Gastrocnemius medialis (tissue), 4 donors: ENCODE results near the gene TRAK1. TPM values are rescaled to one million over a fixed set of nuclear protein-coding genes. Genes with fewer than 3 reads are reported as not detected.
A peak's percentile ranks its signal among the peaks of the same experiment; 100 is the strongest.

Experiments
- ATAC-seq, 2 donors: fragments of 150-250 bp; one replicate each; pipeline ENCODE4 v1.9.1; 2016
- DNase-seq, 2 donors: peaks; one replicate each; pipeline ENCODE4 v3.0.0-alpha.2; 2019
- H3K27ac ChIP-seq, 4 donors: fragments of 200-600 bp; sonication (generic); 1 replicate in 1 of 4; 2 replicates in 3 of 4; pipeline ENCODE4 v1.5.1; 2016 to 2018; ENCODE audit warnings: mild to moderate bottlenecking in 2 of 4, moderate library complexity in 1 of 4
- H3K27me3 ChIP-seq, 3 donors: fragments of 200-600 bp; sonication (generic) in 2 of 3; 1 replicate in 1 of 3; 2 replicates in 2 of 3; pipeline versions ENCODE4 v1.5.1 to v1.6.0; 2016 to 2019; ENCODE audit warnings: mild to moderate bottlenecking in 1 of 3, moderate library complexity in 1 of 3
- H3K36me3 ChIP-seq, 2 donors: fragments of 200-600 bp; sonication (generic) in 1 of 2; one replicate each; pipeline ENCODE4 v1.5.1; 2017 to 2018
- H3K4me1 ChIP-seq, 2 donors: fragments of 200-600 bp; sonication (generic) in 1 of 2; one replicate each; pipeline ENCODE4 v1.5.1; 2016 to 2017; ENCODE audit warnings: mild to moderate bottlenecking in 2 of 2
- H3K4me3 ChIP-seq, 4 donors: fragments of 200-600 bp; sonication (generic) in 3 of 4; 1 replicate in 1 of 4; 2 replicates in 3 of 4; pipeline ENCODE4 v1.5.1; 2016 to 2019; ENCODE audit warnings: mild to moderate bottlenecking in 2 of 4
- H3K9me3 ChIP-seq, 3 donors: fragments of 200-600 bp; sonication (generic) in 2 of 3; 1 replicate in 1 of 3; 2 replicates in 2 of 3; pipeline ENCODE4 v1.5.1; 2016 to 2019
- POLR2A ChIP-seq, 2 donors: fragments of 450-650 bp; IDR thresholded peaks; one replicate each; pipeline ENCODE4 v1.6.1; 2017; ENCODE audit warnings: antibody characterized with exemption in 2 of 2, mild to moderate bottlenecking in 2 of 2, moderate library complexity in 2 of 2
- in situ Hi-C, 4 donors: fragments of 200-750 bp; cut with MboI; loops; one replicate each; pipeline versions ENCODE4 v1.15.0 to v1.8.0; 2017; ENCODE audit warnings: low sequenced_read_pairs in 4 of 4
- intact Hi-C: fragments of 100-400 bp; cut with DNase I; formaldehyde crosslinking; loops from one replicate; pipeline ENCODE4 v1.15.1; 2023; ENCODE audit warnings: low total_unique reads
- total RNA-seq, 4 donors: library from RNA; depleted of rRNA; stranded (reverse); fragments of >200 nt; gene quantifications; one replicate each; pipeline versions ENCODE4 v1.1.0 to v1.2.3, GENCODE V29; 2016
- TF ChIP-seq, protein P1 (sequence below), 5 experiments: fragments of 450-650 bp in 3 of 5; fragments of 200-600 bp in 2 of 5; sonication (generic) in 2 of 5; IDR thresholded peaks in 4 of 5; conservative IDR thresholded peaks in 1 of 5; 1 replicate in 4 of 5; 2 replicates in 1 of 5; pipeline ENCODE4 v1.5.1; 2016 to 2019; ENCODE audit warnings: antibody characterized with exemption in 5 of 5, mild to moderate bottlenecking in 3 of 5, moderate library complexity in 3 of 5

TRAK1 gene
- total RNA-seq, 4 donors from 2014 or later: 59.5 to 109 (median 98.6) TPM

DNA sequence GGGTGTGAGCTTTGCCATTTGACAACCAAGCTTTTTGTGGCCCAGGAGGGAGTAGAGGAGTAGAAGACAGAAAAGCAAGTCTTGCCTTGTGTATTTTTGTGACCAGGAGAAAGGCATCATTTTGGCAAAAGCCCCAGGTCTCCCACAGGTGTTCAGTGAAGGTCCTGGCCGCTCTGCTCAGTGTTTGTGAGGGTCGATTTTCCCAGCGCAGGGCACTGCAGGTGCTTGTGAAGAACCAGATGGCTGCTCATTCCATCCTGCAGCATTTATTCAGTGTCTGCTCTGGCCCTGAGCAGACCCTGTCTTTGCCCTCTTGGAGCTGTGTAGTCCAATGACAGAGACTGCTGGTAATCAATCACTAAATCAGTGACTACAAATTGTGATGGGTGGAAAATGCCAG lies 19.5 kb downstream of the TRAK1 start:
- in situ Hi-C loops (loop anchor here in 3 of 4 donors (25.0 kb wide), 1 partner anchor 327 kb away; no protein-coding TSS in a partner anchor), intact Hi-C loops (no loop called here)
- TF ChIP-seq POLR2A (IDR thresholded peaks at IDR 0.05): no peak
- TF ChIP-seq, protein P1, sequence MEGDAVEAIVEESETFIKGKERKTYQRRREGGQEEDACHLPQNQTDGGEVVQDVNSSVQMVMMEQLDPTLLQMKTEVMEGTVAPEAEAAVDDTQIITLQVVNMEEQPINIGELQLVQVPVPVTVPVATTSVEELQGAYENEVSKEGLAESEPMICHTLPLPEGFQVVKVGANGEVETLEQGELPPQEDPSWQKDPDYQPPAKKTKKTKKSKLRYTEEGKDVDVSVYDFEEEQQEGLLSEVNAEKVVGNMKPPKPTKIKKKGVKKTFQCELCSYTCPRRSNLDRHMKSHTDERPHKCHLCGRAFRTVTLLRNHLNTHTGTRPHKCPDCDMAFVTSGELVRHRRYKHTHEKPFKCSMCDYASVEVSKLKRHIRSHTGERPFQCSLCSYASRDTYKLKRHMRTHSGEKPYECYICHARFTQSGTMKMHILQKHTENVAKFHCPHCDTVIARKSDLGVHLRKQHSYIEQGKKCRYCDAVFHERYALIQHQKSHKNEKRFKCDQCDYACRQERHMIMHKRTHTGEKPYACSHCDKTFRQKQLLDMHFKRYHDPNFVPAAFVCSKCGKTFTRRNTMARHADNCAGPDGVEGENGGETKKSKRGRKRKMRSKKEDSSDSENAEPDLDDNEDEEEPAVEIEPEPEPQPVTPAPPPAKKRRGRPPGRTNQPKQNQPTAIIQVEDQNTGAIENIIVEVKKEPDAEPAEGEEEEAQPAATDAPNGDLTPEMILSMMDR (IDR thresholded peaks at IDR 0.05 in 4 of 5, conservative IDR thresholded peaks at IDR 0.05 in 1 of 5): no peak
- no peak overlapping the region for H3K4me3 ChIP-seq
- H3K27ac ChIP-seq: peak overlapping the region; percentile 3 to 37 (median 20)
- H3K4me1 ChIP-seq: peaks cover 18 to 19% of the 10 kb centered on the region in 2 donors
- H3K36me3 ChIP-seq: no peaks in the 10 kb centered on the region
- no peaks in the 10 kb centered on the region for H3K9me3 ChIP-seq
- H3K27me3 ChIP-seq: no peaks in the 10 kb centered on the region
- no peak for ATAC-seq
- DNase-seq: no peak

DNA sequence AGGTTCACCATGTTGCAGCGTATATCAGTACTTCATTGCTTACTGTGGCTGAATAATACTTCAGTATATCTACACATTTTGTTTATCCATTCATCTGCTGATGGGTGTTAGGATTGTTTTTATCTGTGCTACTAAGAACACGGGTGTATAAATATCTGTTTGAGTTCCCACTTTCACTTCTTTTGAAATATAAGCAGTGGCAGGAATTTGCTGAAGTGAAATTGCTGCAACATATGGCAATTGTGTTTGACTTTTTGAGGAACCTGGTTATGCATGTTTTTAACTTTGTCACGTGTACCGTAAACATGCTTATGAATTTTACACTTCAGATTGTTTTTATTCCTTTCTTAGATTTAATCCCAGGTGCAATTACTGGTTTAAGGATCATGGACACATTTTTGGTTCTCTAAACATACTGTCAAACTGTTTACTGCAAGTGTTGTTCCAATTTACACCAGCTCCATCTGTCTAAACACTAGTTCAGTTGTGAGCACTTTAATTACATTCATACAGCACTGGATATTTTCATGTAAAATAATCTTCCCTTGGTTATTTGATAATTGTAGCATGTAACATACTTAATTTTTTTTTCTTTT lies 23.1 kb downstream of the TRAK1 start:
- Histone ChIP-seq H3K9me3 (no peaks in the 10 kb centered on the region), H3K36me3 (no peaks in the 10 kb centered on the region), H3K4me1 (peaks cover 53 to 55% of the 10 kb centered on the region in 2 donors), H3K4me3 (no peak overlapping the region), H3K27ac (peak overlapping the region; percentile 82 to 90 (median 88)), H3K27me3 (no peaks in the 10 kb centered on the region)
- TF ChIP-seq, protein P1 (IDR thresholded peaks at IDR 0.05 in 4 of 5, conservative IDR thresholded peaks at IDR 0.05 in 1 of 5): no peak
- no peak for TF ChIP-seq POLR2A (IDR thresholded peaks at IDR 0.05)
- in situ Hi-C loops: loop anchor here in 3 of 4 donors (25.0 kb wide), 1 partner anchor 323 kb away; no protein-coding TSS in a partner anchor
- DNase-seq (no peak), ATAC-seq (no peak)
- intact Hi-C loops: no loop called here

DNA sequence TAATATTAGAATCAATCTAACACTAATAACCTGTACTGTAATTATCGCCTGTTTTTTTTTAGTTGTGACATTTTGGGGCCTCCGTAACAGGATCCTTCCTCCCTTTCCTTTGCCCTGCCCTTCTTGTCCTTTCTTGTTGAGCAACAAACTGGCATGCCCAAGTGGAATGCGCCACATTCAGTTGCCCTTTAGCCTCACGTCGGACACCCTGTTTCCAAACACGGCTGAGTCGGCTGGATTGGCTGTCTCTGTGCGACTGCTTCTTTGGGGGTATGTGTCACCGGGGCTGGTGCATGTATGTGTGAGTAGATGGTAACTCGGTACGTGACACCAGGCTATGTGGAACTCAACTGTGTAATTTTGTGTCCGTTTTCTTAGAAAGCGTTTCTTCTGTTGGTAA lies 24.1 kb downstream of the TRAK1 start:
- DNase-seq: peak; percentile 73 to 89
- H3K4me3 ChIP-seq: peak overlapping the region in 1 of 4 donors; percentile 17
- in situ Hi-C loops: loop anchor here (5.0 to 25.0 kb wide), 3 partner anchors 72 to 322 kb away; no protein-coding TSS in a partner anchor
- no peaks in the 10 kb centered on the region for H3K9me3 ChIP-seq
- intact Hi-C loops: no loop called here
- H3K4me1 ChIP-seq: peaks cover 61 to 63% of the 10 kb centered on the region in 2 donors
- H3K27ac ChIP-seq: peak overlapping the region; percentile 82 to 90 (median 88)
- TF ChIP-seq, protein P1 (IDR thresholded peaks at IDR 0.05 in 4 of 5, conservative IDR thresholded peaks at IDR 0.05 in 1 of 5): no peak
- no peak for TF ChIP-seq POLR2A (IDR thresholded peaks at IDR 0.05)
- peak; percentile 83 to 88 for ATAC-seq
- no peaks in the 10 kb centered on the region for H3K36me3 ChIP-seq
- no peaks in the 10 kb centered on the region for H3K27me3 ChIP-seq

DNA sequence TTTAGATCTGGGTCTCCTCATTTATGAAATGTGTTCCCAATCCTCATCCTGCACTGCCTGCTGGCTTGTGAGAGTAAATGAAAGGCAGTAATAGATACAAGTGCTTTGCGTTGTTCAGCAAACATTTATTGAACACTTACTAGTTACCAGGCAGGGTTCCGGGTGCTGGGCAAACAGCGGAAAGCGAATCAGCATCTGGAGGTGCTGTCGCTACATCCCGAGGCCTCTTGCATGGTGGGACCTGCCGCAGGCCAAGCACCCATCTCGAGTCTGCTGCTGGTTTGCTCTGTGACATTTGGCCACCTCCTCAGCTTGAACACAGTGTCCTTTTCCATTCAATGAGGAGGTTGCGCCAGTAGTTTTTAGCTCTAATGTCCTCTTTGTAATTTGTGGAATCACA lies 24.8 kb downstream of the TRAK1 start:
- H3K36me3 ChIP-seq: no peaks in the 10 kb centered on the region
- in situ Hi-C loops (loop anchor here (5.0 to 25.0 kb wide), 3 partner anchors 71 to 321 kb away; no protein-coding TSS in a partner anchor), intact Hi-C loops (loop anchor here (2.0 kb wide), 2 partner anchors 113 to 327 kb away; no protein-coding TSS in a partner anchor)
- no peak for DNase-seq
- peak overlapping the region; percentile 82 to 90 (median 88) for H3K27ac ChIP-seq
- H3K4me3 ChIP-seq: no peak overlapping the region
- H3K4me1 ChIP-seq: peaks cover 56 to 66% of the 10 kb centered on the region in 2 donors
- ATAC-seq: peak in 1 of 2 donors; percentile 37
- no peaks in the 10 kb centered on the region for H3K27me3 ChIP-seq
- no peaks in the 10 kb centered on the region for H3K9me3 ChIP-seq
- TF ChIP-seq, protein P1 (IDR thresholded peaks at IDR 0.05 in 4 of 5, conservative IDR thresholded peaks at IDR 0.05 in 1 of 5): no peak
